Adrenal gland (tissue), 12 donors: ENCODE data around the gene CX3CR1. TPM values are rescaled to one million over a fixed set of nuclear protein-coding genes. Genes with fewer than 3 reads are reported as not detected.

Experiments used
- DNase-seq, 7 donors: peaks; one replicate each; pipeline ENCODE4 v3.0.0-alpha.2; 2019 to 2020
- H3K27ac ChIP-seq, 5 donors: fragments of 200-600 bp; sonication (generic) in 4 of 5; 1 replicate in 3 of 5; 2 replicates in 2 of 5; pipeline versions ENCODE4 v1.5.1 to v1.8.0; 2016 to 2020; ENCODE audit warnings: mild to moderate bottlenecking in 1 of 5
- H3K27me3 ChIP-seq: fragments of 200-600 bp; 2 replicates; pipeline ENCODE4 v1.8.0; 2021
- H3K36me3 ChIP-seq, 2 donors: fragments of 200-600 bp; replicated peaks in 1 of 2; 1 replicate in 1 of 2; 2 replicates in 1 of 2; pipeline versions ENCODE4 v1.5.1 to v1.8.0; 2018 to 2022
- H3K4me1 ChIP-seq, 2 donors: fragments of 200-600 bp; replicated peaks in 1 of 2; 1 replicate in 1 of 2; 2 replicates in 1 of 2; pipeline versions ENCODE4 v1.5.1 to v1.8.0; 2018 to 2021
- H3K4me3 ChIP-seq, 4 donors: fragments of 200-600 bp; sonication (generic) in 3 of 4; one replicate each; pipeline ENCODE4 v1.5.1; 2016 to 2018
- H3K9me3 ChIP-seq, 3 donors: fragments of 200-600 bp; sonication (generic) in 1 of 3; replicated peaks in 1 of 3; 1 replicate in 2 of 3; 2 replicates in 1 of 3; pipeline versions ENCODE4 v1.5.1 to v1.8.0; 2016 to 2021
- CTCF ChIP-seq, 6 experiments: fragments of 450-650 bp in 4 of 6; fragments of 200-600 bp in 2 of 6; sonication (generic) in 1 of 6; IDR thresholded peaks; 1 replicate in 5 of 6; 2 replicates in 1 of 6; pipeline versions ENCODE4 v1.5.1 to v1.8.0; 2016 to 2021; ENCODE audit warnings: antibody characterized with exemption in 6 of 6, mild to moderate bottlenecking in 2 of 6, moderate library complexity in 1 of 6
- POLR2A ChIP-seq, 2 donors: fragments of 450-650 bp; IDR thresholded peaks; one replicate each; pipeline ENCODE4 v1.6.1; 2017; ENCODE audit warnings: antibody characterized with exemption in 2 of 2, mild to moderate bottlenecking in 2 of 2, moderate library complexity in 1 of 2
- WGBS, 4 donors: extraction: QIAGEN DNeasy Blood & Tissue Kit in 2 of 4; methylation state at CpG; one replicate each; pipeline versions ENCODE4 v1.1.5 to v1.1.7; 2013 to 2017; 5-methylcytosine and 5-hydroxymethylcytosine counted together
- intact Hi-C, 2 donors: fragments of 100-400 bp; cut with DNase I; formaldehyde crosslinking; loops; one replicate each; pipeline versions ENCODE4 v1.14.1 to v1.15.0; 2022 to 2023
- polyA plus RNA-seq, 3 donors: library from polyadenylated mRNA; stranded (reverse); fragments of 200-250 nt in 2 of 3; fragments of 350-450 nt in 1 of 3; fragmentation: Illumina TruSeq in 1 of 3; extraction: RNeasy Lipid Tissue Mini Kit (QIAGEN cat#74804) in 1 of 3; gene quantifications; one replicate each; pipeline ENCODE4 v1.2.3, GENCODE V29; 2013 to 2014
- total RNA-seq, 9 donors: library from RNA; depleted of rRNA in 4 of 9; stranded (reverse); fragments of >200 nt in 4 of 9; fragments of 120-200 nt in 1 of 9; fragmentation: NEBNext Ultra II Directional in 1 of 9; extraction: Animal tissue kit (Norgen Biotek cat#: 25700) in 1 of 9; gene quantifications; one replicate each; pipeline versions ENCODE4 v1.1.0 to v1.2.4, GENCODE V29; 2013 to 2023
- donor health status: healthy with polysubstance abuse.
- donor health status: Bipolar disorder and iron deficiency.
- donor health status: DM: yes; HTN: yes; CAD: no.
- donor health status: DM: no; HTN: no; CAD: no.
- donor health status: DM: no; HTN: no; CAD: no.
- donor health status: DM: yes; HTN: yes; CAD: no.

Gene CX3CR1
- total and polyA plus RNA-seq, 12 donors: 0.16 to 3.1 (median 1.4) TPM; not detected in 1

DNA sequence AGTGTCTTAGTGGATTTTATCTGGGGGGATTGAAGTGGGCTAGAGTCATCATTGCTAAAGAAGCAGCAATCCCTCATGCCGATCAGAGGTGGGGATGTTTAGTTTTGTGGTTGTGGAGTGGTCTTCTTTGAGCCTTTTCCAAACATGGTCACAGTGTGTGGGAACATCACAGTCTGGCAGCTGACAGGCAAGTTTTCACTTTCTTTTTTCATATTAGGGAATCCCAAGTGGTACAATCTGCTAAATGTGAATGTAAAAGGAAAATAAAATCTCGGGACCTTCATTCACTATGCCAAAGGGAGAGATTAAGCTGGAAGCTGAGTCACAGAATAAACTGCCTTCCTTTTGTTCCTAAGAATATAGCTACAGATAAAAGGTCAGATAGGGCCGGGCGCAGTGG lies 10.4 kb upstream of the CX3CR1 start:
- whole genome bisulfite sequencing, 4 donors: 41 to 61% (median 44%) methylated on average over 4 of the region's 4 CpGs
- intact Hi-C loops: loop anchor here in 1 of 2 donors (5.0 to 10.0 kb wide), 2 partner anchors 103 to 165 kb away; no protein-coding TSS in a partner anchor
- H3K27me3 ChIP-seq: no peaks in the 10 kb centered on the region
- H3K4me3 ChIP-seq: no peak overlapping the region
- peak overlapping the region in 1 of 5 donors; percentile 13 for H3K27ac ChIP-seq
- TF ChIP-seq CTCF (IDR thresholded peaks at IDR 0.05): no peak
- no peak for TF ChIP-seq POLR2A (IDR thresholded peaks at IDR 0.05)
- no peak for DNase-seq
- H3K36me3 ChIP-seq: no peaks in the 10 kb centered on the region
- no peaks in the 10 kb centered on the region for H3K9me3 ChIP-seq
- no peaks in the 10 kb centered on the region for H3K4me1 ChIP-seq

GRCh38 chr3:39289107-39289506 lies 9.3 kb upstream of the CX3CR1 start:
- no peaks in the 10 kb centered on the region for H3K9me3 ChIP-seq
- intact Hi-C loops: loop anchor here (5.0 kb wide), 4 partner anchors 77 to 162 kb away; partner anchors contain the start of gene XIRP1 (in 1 of the 2)
- 83 to 87% (median 86%) methylated on average over 4 of the region's 4 CpGs for WGBS, 4 donors
- H3K4me3 ChIP-seq: no peak overlapping the region
- H3K4me1 ChIP-seq: no peaks in the 10 kb centered on the region
- no peaks in the 10 kb centered on the region for H3K36me3 ChIP-seq
- no peak for TF ChIP-seq POLR2A (IDR thresholded peaks at IDR 0.05)
- TF ChIP-seq CTCF (IDR thresholded peaks at IDR 0.05): no peak
- H3K27ac ChIP-seq: no peak overlapping the region
- no peaks in the 10 kb centered on the region for H3K27me3 ChIP-seq
- no peak for DNase-seq

DNA sequence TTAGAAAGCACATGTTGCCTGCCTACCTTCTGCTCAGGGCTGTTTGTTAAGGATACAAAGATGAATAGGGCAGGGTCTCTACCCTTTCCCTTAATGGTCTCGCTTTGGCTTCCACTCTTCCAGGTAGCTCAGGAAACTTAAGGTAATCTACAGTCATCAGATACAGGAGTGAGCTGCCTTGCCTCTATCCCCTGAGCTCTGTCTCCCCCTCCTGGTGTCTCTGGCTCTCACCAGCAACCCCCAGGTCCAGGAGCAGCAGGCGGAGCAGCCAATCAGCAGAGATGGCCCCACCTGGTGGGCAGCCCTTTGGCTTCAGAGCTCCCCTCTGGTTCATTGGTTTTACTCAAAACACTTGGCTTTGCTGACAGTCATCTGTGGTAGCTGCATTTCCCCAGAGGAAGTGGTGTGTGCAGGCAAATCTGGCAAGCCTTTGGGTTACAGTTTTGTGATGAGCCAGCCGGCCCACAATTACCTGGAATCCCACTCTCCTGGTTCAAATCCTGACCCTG lies 8.5 kb upstream of the CX3CR1 start:
- Histone ChIP-seq H3K36me3 (no peaks in the 10 kb centered on the region), H3K9me3 (no peaks in the 10 kb centered on the region), H3K27me3 (no peaks in the 10 kb centered on the region), H3K4me1 (no peaks in the 10 kb centered on the region), H3K27ac (no peak overlapping the region), H3K4me3 (no peak overlapping the region)
- peak; percentile 72 to 88 (median 77) for DNase-seq
- WGBS, 4 donors: 22 to 45% (median 29%) methylated on average over 2 to 3 of the region's 3 CpGs
- peak; percentile 58 to 92 (median 85) for TF ChIP-seq CTCF (IDR thresholded peaks at IDR 0.05)
- no peak for TF ChIP-seq POLR2A (IDR thresholded peaks at IDR 0.05)
- intact Hi-C loops: loop anchor here (5.0 kb wide), 4 partner anchors 76 to 161 kb away; partner anchors contain the start of gene XIRP1 (in 1 of the 2)

GRCh38 chr3:39287216-39288164 lies 7.7 kb upstream of the CX3CR1 start:
- no peak for DNase-seq
- WGBS, 4 donors: 48 to 63% (median 55%) methylated on average over 8 of the region's 8 CpGs

More at GRCh38 chr3:39287216-39288164, 7.7 kb upstream of the CX3CR1 start:
- Histone ChIP-seq H3K27me3 (no peaks in the 10 kb centered on the region), H3K27ac (no peak overlapping the region), H3K4me3 (no peak overlapping the region), H3K4me1 (no peaks in the 10 kb centered on the region), H3K36me3 (no peaks in the 10 kb centered on the region), H3K9me3 (no peaks in the 10 kb centered on the region)
- TF ChIP-seq CTCF (IDR thresholded peaks at IDR 0.05): no peak
- TF ChIP-seq POLR2A (IDR thresholded peaks at IDR 0.05): no peak
- intact Hi-C loops: loop anchor here (5.0 kb wide), 4 partner anchors 75 to 160 kb away; partner anchors contain the start of gene XIRP1 (in 1 of the 2)
